HepG2 (cell line): ENCODE data around the gene CIAO3. TPM values are rescaled to one million over a fixed set of nuclear protein-coding genes. Genes with fewer than 3 reads are reported as not detected.

Source experiments
- ATAC-seq: fragments of 200-7000 bp; cut with Tn5 transposase; 3 replicates; pipeline ENCODE4 v1.9.1; 2020; ENCODE audit warnings: mild to moderate bottlenecking, moderate library complexity
- BruUV-seq: library from RNA; stranded (reverse); fragments of 400-500 nt; replicated peaks from 2 replicates; lab custom pipeline; 2021; lab: Mats Ljungman, UMichigan
- CTCF ChIA-PET: fragments of 300-600 bp; formaldehyde crosslinking; extraction: SDS; loops from one replicate; lab custom pipeline; 2021; ENCODE audit warnings: low total read pairs, inconsistent platforms, low intra/inter-chr PET ratio; lab: Yijun Ruan, JAX
- POLR2A ChIA-PET: fragments of 350-600 bp; sonication (Branson Sonifier 250); formaldehyde crosslinking; loops from one replicate; lab custom pipeline; 2020; ENCODE audit warnings: antibody characterized with exemption, inconsistent platforms; lab: Yijun Ruan, JAX
- DNase-seq: peaks from one replicate; pipeline ENCODE4 v3.0.0-alpha.2; 2015; ENCODE audit warnings: low spot score
- FAIRE-seq: peaks from 3 replicates; lab custom pipeline; 2011; peaks lifted over from hg19 to GRCh38; lab: Jason Lieb, UNC
- H2AFZ ChIP-seq: one replicate; pipeline ENCODE4 v1.6.1; 2011; ENCODE audit warnings: low read length, inconsistent platforms
- H3K27ac ChIP-seq: fragments of 300-600 bp; 3 replicates; pipeline ENCODE4 v1.8.0; 2011; ENCODE audit warnings: mixed run types, mild to moderate bottlenecking, mixed read lengths, low read length, inconsistent platforms; ENCODE audit not compliant: insufficient read depth; ENCODE audit errors: extremely low read length
- H3K27me3 ChIP-seq, 2 experiments: fragments of 200-600 bp in 1 of 2; 2 replicates in 1 of 2; 3 replicates in 1 of 2; pipeline versions ENCODE4 v1.6.0 to v1.8.0; 2011; ENCODE audit warnings: low read length in 2 of 2, mild to moderate bottlenecking in 2 of 2, moderate library complexity in 2 of 2, inconsistent platforms in 1 of 2; ENCODE audit not compliant: insufficient read depth in 2 of 2, control insufficient read depth in 1 of 2
- H3K36me3 ChIP-seq, 2 experiments: fragments of 200-600 bp in 1 of 2; replicated peaks in 1 of 2; 2 replicates in 1 of 2; 3 replicates in 1 of 2; pipeline versions ENCODE4 v1.5.1 to v1.8.0; 2011; ENCODE audit warnings: low read length in 2 of 2, inconsistent platforms in 1 of 2; ENCODE audit not compliant: insufficient read depth in 2 of 2, control insufficient read depth in 1 of 2
- H3K4me1 ChIP-seq: 2 replicates; pipeline ENCODE4 v1.5.1; 2012; ENCODE audit warnings: low read length, inconsistent platforms; ENCODE audit not compliant: insufficient read depth
- H3K4me2 ChIP-seq: 2 replicates; pipeline ENCODE4 v1.6.0; 2011; ENCODE audit warnings: low read depth, low read length, inconsistent platforms
- H3K4me3 ChIP-seq, 3 experiments: fragments of 200-600 bp in 1 of 3; sonication (generic), shearing (Covaris generic) in 1 of 3; replicated peaks in 1 of 3; 2 replicates each; pipeline ENCODE4 v1.5.1; 2011 to 2016; ENCODE audit warnings: low read length in 3 of 3, inconsistent platforms in 2 of 3, low read depth in 2 of 3, mild to moderate bottlenecking in 2 of 3, control low read depth in 1 of 3, mixed read lengths in 1 of 3; ENCODE audit not compliant: insufficient read depth in 1 of 3
- H3K79me2 ChIP-seq: one replicate; pipeline ENCODE4 v1.6.1; 2011; ENCODE audit warnings: low read length, inconsistent platforms; ENCODE audit not compliant: insufficient read depth
- H3K9ac ChIP-seq: 2 replicates; pipeline ENCODE4 v1.6.0; 2011; ENCODE audit warnings: mild to moderate bottlenecking, low read depth, low read length, inconsistent platforms; ENCODE audit not compliant: insufficient read depth
- H3K9me3 ChIP-seq: 2 replicates; pipeline ENCODE4 v1.5.1; 2012; ENCODE audit warnings: mild to moderate bottlenecking, low read length
- H4K20me1 ChIP-seq: 2 replicates; pipeline ENCODE4 v1.6.0; 2011; ENCODE audit warnings: inconsistent platforms, mild to moderate bottlenecking, low read length, moderate library complexity; ENCODE audit not compliant: insufficient read depth
- AGO1 ChIP-seq: fragments of 200-400 bp; formaldehyde crosslinking; IDR thresholded peaks from 2 replicates; pipeline ENCODE4 v1.6.1; 2017; ENCODE audit warnings: mild to moderate bottlenecking, low read depth, low read length, moderate library complexity; ENCODE audit not compliant: poor library complexity, severe bottlenecking
- AGO2 ChIP-seq: fragments of 200-400 bp; formaldehyde crosslinking; optimal IDR thresholded peaks from 2 replicates; pipeline ENCODE3; 2017; ENCODE audit warnings: mild to moderate bottlenecking, low read depth, low read length, moderate library complexity
- CAMTA2 ChIP-seq: sonication (generic); formaldehyde crosslinking; IDR thresholded peaks from 2 replicates; pipeline ENCODE4 v1.4.0; 2020; ENCODE audit warnings: mild to moderate bottlenecking, missing genetic modification reagents, borderline replicate concordance
- POLR2A ChIP-seq, 2 experiments: IDR thresholded peaks; 2 replicates each; pipeline ENCODE4 v1.6.1; 2011; ENCODE audit warnings: low read depth in 2 of 2, low read length in 2 of 2, mild to moderate bottlenecking in 1 of 2, moderate library complexity in 1 of 2; ENCODE audit not compliant: insufficient read depth in 1 of 2
- ZBTB1 ChIP-seq: sonication (generic); formaldehyde crosslinking; IDR thresholded peaks from 2 replicates; pipeline ENCODE4 v1.4.0; 2020; ENCODE audit warnings: missing genetic modification reagents, borderline replicate concordance
- ZNF501 ChIP-seq: sonication (generic); formaldehyde crosslinking; IDR thresholded peaks from 2 replicates; pipeline ENCODE4 v1.5.1; 2020; ENCODE audit warnings: mild to moderate bottlenecking, moderate library complexity, missing genetic modification reagents
- WGBS: methylation state at CpG from one replicate; pipeline ENCODE4 v1.1.6; 2017; ENCODE audit warnings: low lambda C conversion rate; 5-methylcytosine and 5-hydroxymethylcytosine counted together
- in situ Hi-C: cut with HindIII; loops from 2 replicates; pipeline ENCODE4 v1.10.0; 2017; ENCODE audit warnings: low pct_unique_long_range_greater_than_20kb; ENCODE audit not compliant: extremely low pct_ligation_motif_present
- intact Hi-C: fragments of 100-400 bp; cut with micrococcal nuclease; formaldehyde crosslinking; loops from one replicate; pipeline ENCODE4 v1.10.0; 2022; ENCODE audit not compliant: unreplicated experiment
- polyA plus RNA-seq, 8 experiments: library from polyadenylated mRNA; depleted of rRNA in 3 of 8; stranded (reverse) in 7 of 8; unstranded in 1 of 8; fragments of >200 nt; fragmentation: Illumina TruSeq in 4 of 8; extraction: Trizol in 4 of 8; gene quantifications; 2 replicates each; pipeline versions ENCODE4 v1.2.1 to v1.2.3, GENCODE V29; 2011 to 2016; ENCODE audit warnings: low read depth in 4 of 8, missing spikeins in 1 of 8, mixed read lengths in 1 of 8; ENCODE audit not compliant: insufficient read depth in 1 of 8
- total RNA-seq, 5 experiments: library from RNA; depleted of rRNA; stranded (reverse); fragments of >200 nt; fragmentation: Illumina TruSeq; extraction: Trizol; gene quantifications; 2 replicates each; pipeline ENCODE4 v1.2.3, GENCODE V29; 2016; ENCODE audit warnings: low read depth in 1 of 5

CIAO3 gene
- total and polyA plus RNA-seq, 2 of the 13 experiments (the other 11 are each of a cell fraction or from before 2014, with no cell fraction given) = 21.7 to 25.0 TPM

GRCh38 chr16:718922-719321 lies 21.9 kb downstream of the CIAO3 start:
- H3K79me2 ChIP-seq = peaks cover 3% of the 10 kb centered on the region
- peaks cover 47% of the 10 kb centered on the region for H3K4me1 ChIP-seq
- ATAC-seq (no peak), FAIRE-seq (no peak), DNase-seq (no peak)
- no TSS peak for BruUV-seq
- no peaks in the 10 kb centered on the region for H3K27me3 ChIP-seq
- H3K9ac ChIP-seq = no peak overlapping the region
- no peak overlapping the region for H3K27ac ChIP-seq
- TF ChIP-seq POLR2A (IDR thresholded peaks at IDR 0.05; ENCODE audit: insufficient read depth in 1 of 2, low read depth in 2 of 2, low read length in 2 of 2) (peak in 1 of 2 experiments; percentile 6; a peak in 1 of 4 replicates), ZBTB1 (CRISPR knock-in tag) (no peak), ZNF501 (no peak), AGO2 (peak; percentile 4)
- CTCF ChIA-PET = no interaction called here
- H3K4me2 ChIP-seq = no peak overlapping the region
- in situ Hi-C loops (no loop called here), intact Hi-C loops (no loop called here)
- H3K9me3 ChIP-seq = no peaks in the 10 kb centered on the region
- no peak overlapping the region for H3K4me3 ChIP-seq
- POLR2A ChIA-PET = no interaction called here
- no peaks in the 10 kb centered on the region for H3K36me3 ChIP-seq
- H4K20me1 ChIP-seq = peaks cover 5% of the 10 kb centered on the region
- WGBS = 86% methylated on average over 6 of the region's 6 CpGs
- no peak overlapping the region for H2AFZ ChIP-seq

GRCh38 chr16:718389-718788 lies 22.4 kb downstream of the CIAO3 start:
- DNase-seq (no peak), FAIRE-seq (no peak), ATAC-seq (no peak)
- H3K9me3 ChIP-seq = no peaks in the 10 kb centered on the region
- no peak overlapping the region for H2AFZ ChIP-seq
- H3K79me2 ChIP-seq = peaks cover 3% of the 10 kb centered on the region
- peaks cover 5% of the 10 kb centered on the region for H4K20me1 ChIP-seq
- intact Hi-C loops (no loop called here), in situ Hi-C loops (no loop called here)
- no peak overlapping the region for H3K27ac ChIP-seq
- no TSS peak for BruUV-seq
- H3K4me1 ChIP-seq = peaks cover 50% of the 10 kb centered on the region
- POLR2A ChIA-PET = no interaction called here
- H3K4me2 ChIP-seq = no peak overlapping the region
- H3K36me3 ChIP-seq = no peaks in the 10 kb centered on the region
- CTCF ChIA-PET = no interaction called here
- TF ChIP-seq CAMTA2 (CRISPR knock-in tag) (no peak), AGO1 (peak; percentile 49)
- no peak overlapping the region for H3K4me3 ChIP-seq
- WGBS = 100% methylated on average over 6 of the region's 9 CpGs
- H3K9ac ChIP-seq = no peak overlapping the region
- no peaks in the 10 kb centered on the region for H3K27me3 ChIP-seq
